Measurements from ENCODE around the gene GALNT17.
"Not testable (repeated sequence)": the region's sequence is repeated elsewhere in the genome, so short reads cannot be mapped to it uniquely, and the experiment has no call there.

GALNT17 gene

GRCh38 chr7:71210220-71210619, 78.3 kb downstream of the GALNT17 start:
- Histone ChIP-seq H3K4me3 (ENCODE audit: insufficient read length, low read depth) (no peak overlapping the region), H3K9me3 (ENCODE audit: insufficient read depth, low read length) (peaks cover 7% of the 10 kb centered on the region), H3K27me3 (ENCODE audit: insufficient read depth, insufficient read length) (no peaks in the 10 kb centered on the region), H3K9ac (ENCODE audit: insufficient read length, low read depth) (no peak overlapping the region), H3K36me3 (ENCODE audit: insufficient read depth, insufficient read length, low read length) (no peaks in the 10 kb centered on the region), H3K4me1 (ENCODE audit: insufficient read depth, insufficient read length) (no peaks in the 10 kb centered on the region)
- DNase-seq (ENCODE audit: low read depth, low spot score): no peak
- TF ChIP-seq ZNF274 (IDR thresholded peaks at IDR 0.05; ENCODE audit: low read depth, low read length) (no peak), SUZ12 (IDR thresholded peaks at IDR 0.05; ENCODE audit: extremely low read depth, insufficient read depth, insufficient read length) (no peak), YY1 (IDR thresholded peaks at IDR 0.05; ENCODE audit: insufficient read depth, insufficient read length) (no peak)

GRCh38 chr7:71212433-71212832, 80.5 kb downstream of the GALNT17 start:
- DNase-seq (ENCODE audit: low read depth, low spot score); H3K4me1 ChIP-seq (ENCODE audit: insufficient read depth, insufficient read length); H3K36me3 ChIP-seq (ENCODE audit: insufficient read depth, insufficient read length, low read length); H3K4me3 ChIP-seq (ENCODE audit: insufficient read length, low read depth); H3K9me3 ChIP-seq (ENCODE audit: insufficient read depth, low read length); H3K9ac ChIP-seq (ENCODE audit: insufficient read length, low read depth); H3K27me3 ChIP-seq (ENCODE audit: insufficient read depth, insufficient read length): not testable (repeated sequence)

- no peak overlapping the region for H3K4me3 ChIP-seq (ENCODE audit: insufficient read length, low read depth)
- no peaks in the 10 kb centered on the region for H3K27me3 ChIP-seq (ENCODE audit: insufficient read depth, insufficient read length)
- DNase-seq (ENCODE audit: low read depth, low spot score): no peak
- H3K36me3 ChIP-seq (ENCODE audit: insufficient read depth, insufficient read length, low read length): no peaks in the 10 kb centered on the region
- H3K9ac ChIP-seq (ENCODE audit: insufficient read length, low read depth): no peak overlapping the region
- peaks cover 12% of the 10 kb centered on the region for H3K9me3 ChIP-seq (ENCODE audit: insufficient read depth, low read length)
- no peaks in the 10 kb centered on the region for H3K4me1 ChIP-seq (ENCODE audit: insufficient read depth, insufficient read length)
- TF ChIP-seq SUZ12 (IDR thresholded peaks at IDR 0.05; ENCODE audit: extremely low read depth, insufficient read depth, insufficient read length) (no peak), YY1 (IDR thresholded peaks at IDR 0.05; ENCODE audit: insufficient read depth, insufficient read length) (no peak), ZNF274 (IDR thresholded peaks at IDR 0.05; ENCODE audit: low read depth, low read length) (no peak)
Measured at GRCh38 chr7:71216211-71216610, 84.3 kb downstream of the GALNT17 start.

- DNase-seq (ENCODE audit: low read depth, low spot score): no peak
- Histone ChIP-seq H3K4me3 (ENCODE audit: insufficient read length, low read depth) (no peak overlapping the region), H3K36me3 (ENCODE audit: insufficient read depth, insufficient read length, low read length) (no peaks in the 10 kb centered on the region), H3K9me3 (ENCODE audit: insufficient read depth, low read length) (peaks cover 5% of the 10 kb centered on the region; the same call in 1 of the 2 replicates), H3K27me3 (ENCODE audit: insufficient read depth, insufficient read length) (no peaks in the 10 kb centered on the region), H3K9ac (ENCODE audit: insufficient read length, low read depth) (no peak overlapping the region), H3K4me1 (ENCODE audit: insufficient read depth, insufficient read length) (no peaks in the 10 kb centered on the region)
- no peak for TF ChIP-seq ZNF274 (IDR thresholded peaks at IDR 0.05; ENCODE audit: low read depth, low read length)
Measured at GRCh38 chr7:71220210-71220695, 88.3 kb downstream of the GALNT17 start.

GRCh38 chr7:71221049-71221448, 89.1 kb downstream of the GALNT17 start:
- no peak overlapping the region for H3K9ac ChIP-seq (ENCODE audit: insufficient read length, low read depth)
- peaks cover 5% of the 10 kb centered on the region; the same call in 1 of the 2 replicates for H3K9me3 ChIP-seq (ENCODE audit: insufficient read depth, low read length)
- no peaks in the 10 kb centered on the region for H3K27me3 ChIP-seq (ENCODE audit: insufficient read depth, insufficient read length)
- no peak overlapping the region for H3K4me3 ChIP-seq (ENCODE audit: insufficient read length, low read depth)
- TF ChIP-seq ZNF274 (IDR thresholded peaks at IDR 0.05; ENCODE audit: low read depth, low read length) (no peak), SUZ12 (IDR thresholded peaks at IDR 0.05; ENCODE audit: extremely low read depth, insufficient read depth, insufficient read length) (no peak), YY1 (IDR thresholded peaks at IDR 0.05; ENCODE audit: insufficient read depth, insufficient read length) (no peak)
- no peaks in the 10 kb centered on the region for H3K4me1 ChIP-seq (ENCODE audit: insufficient read depth, insufficient read length)
- H3K36me3 ChIP-seq (ENCODE audit: insufficient read depth, insufficient read length, low read length): no peaks in the 10 kb centered on the region
- no peak for DNase-seq (ENCODE audit: low read depth, low spot score)

- TF ChIP-seq ZNF274 (IDR thresholded peaks at IDR 0.05; ENCODE audit: low read depth, low read length): no peak
- TF ChIP-seq SUZ12 (IDR thresholded peaks at IDR 0.05; ENCODE audit: extremely low read depth, insufficient read depth, insufficient read length): no peak
- TF ChIP-seq YY1 (IDR thresholded peaks at IDR 0.05; ENCODE audit: insufficient read depth, insufficient read length): no peak
- Histone ChIP-seq H3K36me3 (ENCODE audit: insufficient read depth, insufficient read length, low read length) (no peaks in the 10 kb centered on the region), H3K9me3 (ENCODE audit: insufficient read depth, low read length) (peaks cover 5% of the 10 kb centered on the region; the same call in 1 of the 2 replicates)
Measured at GRCh38 chr7:71221549-71221948, 89.6 kb downstream of the GALNT17 start.

GRCh38 chr7:71227126-71227525, 95.2 kb downstream of the GALNT17 start:
- no peaks in the 10 kb centered on the region for H3K4me1 ChIP-seq (ENCODE audit: insufficient read depth, insufficient read length)
- H3K4me3 ChIP-seq (ENCODE audit: insufficient read length, low read depth): no peak overlapping the region
- no peak overlapping the region for H3K9ac ChIP-seq (ENCODE audit: insufficient read length, low read depth)
- no peaks in the 10 kb centered on the region for H3K36me3 ChIP-seq (ENCODE audit: insufficient read depth, insufficient read length, low read length)
- DNase-seq (ENCODE audit: low read depth, low spot score): no peak
- H3K27me3 ChIP-seq (ENCODE audit: insufficient read depth, insufficient read length): no peaks in the 10 kb centered on the region
- peaks cover 11% of the 10 kb centered on the region for H3K9me3 ChIP-seq (ENCODE audit: insufficient read depth, low read length)
- TF ChIP-seq YY1 (IDR thresholded peaks at IDR 0.05; ENCODE audit: insufficient read depth, insufficient read length) (no peak), SUZ12 (IDR thresholded peaks at IDR 0.05; ENCODE audit: extremely low read depth, insufficient read depth, insufficient read length) (no peak), ZNF274 (IDR thresholded peaks at IDR 0.05; ENCODE audit: low read depth, low read length) (no peak)

More at GRCh38 chr7:71221549-71221948, 89.6 kb downstream of the GALNT17 start:
- no peak overlapping the region for H3K9ac ChIP-seq (ENCODE audit: insufficient read length, low read depth)
- H3K27me3 ChIP-seq (ENCODE audit: insufficient read depth, insufficient read length): no peaks in the 10 kb centered on the region
- no peaks in the 10 kb centered on the region for H3K4me1 ChIP-seq (ENCODE audit: insufficient read depth, insufficient read length)
- no peak for DNase-seq (ENCODE audit: low read depth, low spot score)
- no peak overlapping the region for H3K4me3 ChIP-seq (ENCODE audit: insufficient read length, low read depth)

- Histone ChIP-seq H3K4me3 (ENCODE audit: insufficient read length, low read depth) (no peak overlapping the region), H3K9ac (ENCODE audit: insufficient read length, low read depth) (no peak overlapping the region), H3K4me1 (ENCODE audit: insufficient read depth, insufficient read length) (no peaks in the 10 kb centered on the region), H3K36me3 (ENCODE audit: insufficient read depth, insufficient read length, low read length) (no peaks in the 10 kb centered on the region), H3K27me3 (ENCODE audit: insufficient read depth, insufficient read length) (no peaks in the 10 kb centered on the region), H3K9me3 (ENCODE audit: insufficient read depth, low read length) (peaks cover 11% of the 10 kb centered on the region)
- DNase-seq (ENCODE audit: low read depth, low spot score): no peak
- TF ChIP-seq SUZ12 (IDR thresholded peaks at IDR 0.05; ENCODE audit: extremely low read depth, insufficient read depth, insufficient read length) (no peak), YY1 (IDR thresholded peaks at IDR 0.05; ENCODE audit: insufficient read depth, insufficient read length) (no peak), ZNF274 (IDR thresholded peaks at IDR 0.05; ENCODE audit: low read depth, low read length) (no peak)
Measured at GRCh38 chr7:71229148-71229547, 97.2 kb downstream of the GALNT17 start.
